CD4-positive, alpha-beta memory T cell (primary cell): ENCODE results near the gene BMP5. TPM values are rescaled to one million over a fixed set of nuclear protein-coding genes. Genes with fewer than 3 reads are reported as not detected.

Experiments used
- CTCF ChIA-PET: fragments of 350-600 bp; sonication (Branson Sonifier 250); formaldehyde crosslinking; loops from one replicate; lab custom pipeline; 2021; ENCODE audit warnings: inconsistent platforms; ENCODE audit not compliant: partially characterized antibody; lab: Charles Lee
- POLR2A ChIA-PET: fragments of 350-600 bp; sonication (Branson Sonifier 250); formaldehyde crosslinking; loops from one replicate; lab custom pipeline; 2021; ENCODE audit not compliant: partially characterized antibody; lab: Charles Lee
- DNase-seq, 5 donors: peaks; one replicate each; pipeline versions ENCODE4 v3.0.0 to v3.0.0-alpha.2; 2020 to 2022; ENCODE audit warnings: mixed read lengths in 1 of 5
- H3K27ac ChIP-seq: one replicate; pipeline ENCODE4 v1.7.0; 2013; ENCODE audit warnings: low read depth, low read length
- H3K27me3 ChIP-seq: 2 replicates; pipeline ENCODE4 v1.7.0; 2013; ENCODE audit warnings: mild to moderate bottlenecking, low read length, moderate library complexity; ENCODE audit not compliant: insufficient read depth
- H3K36me3 ChIP-seq: 2 replicates; pipeline ENCODE4 v1.7.0; 2013; ENCODE audit warnings: mild to moderate bottlenecking, low read length, moderate library complexity; ENCODE audit not compliant: insufficient read depth
- H3K4me1 ChIP-seq: 2 replicates; pipeline ENCODE4 v1.7.0; 2013; ENCODE audit warnings: mild to moderate bottlenecking, low read length, moderate library complexity; ENCODE audit not compliant: insufficient read depth
- H3K4me3 ChIP-seq, 2 donors: one replicate each; pipeline ENCODE4 v1.7.0; 2013; ENCODE audit warnings: low read length in 2 of 2, mild to moderate bottlenecking in 1 of 2
- H3K9me3 ChIP-seq, 2 donors: one replicate each; pipeline ENCODE4 v1.7.0; 2013; ENCODE audit warnings: low read length in 2 of 2, control low read depth in 1 of 2; ENCODE audit not compliant: control insufficient read depth in 1 of 2
- H3K27ac Mint-ChIP-seq, 7 donors: one replicate each; pipeline ENCODE4 v1.8.0; 2020 to 2021; ENCODE audit warnings: mixed read lengths in 7 of 7, mild to moderate bottlenecking in 6 of 7, inconsistent platforms in 3 of 7, moderate library complexity in 3 of 7
- H3K27me3 Mint-ChIP-seq, 2 donors: one replicate each; pipeline ENCODE4 v1.8.0; 2020 to 2021; ENCODE audit warnings: mixed read lengths in 2 of 2
- H3K36me3 Mint-ChIP-seq, 2 donors: one replicate each; pipeline ENCODE4 v1.8.0; 2020 to 2021; ENCODE audit warnings: mixed read lengths in 2 of 2, inconsistent platforms in 1 of 2, mild to moderate bottlenecking in 1 of 2
- H3K4me1 Mint-ChIP-seq, 4 donors: one replicate each; pipeline ENCODE4 v1.8.0; 2020 to 2021; ENCODE audit warnings: mixed read lengths in 4 of 4, mild to moderate bottlenecking in 1 of 4
- H3K4me3 Mint-ChIP-seq, 8 donors: one replicate each; pipeline ENCODE4 v1.8.0; 2020 to 2021; ENCODE audit warnings: mixed read lengths in 8 of 8, mild to moderate bottlenecking in 7 of 8, moderate library complexity in 6 of 8, inconsistent platforms in 3 of 8
- H3K9me3 Mint-ChIP-seq, 8 donors: one replicate each; pipeline ENCODE4 v1.8.0; 2020 to 2021; ENCODE audit warnings: mixed read lengths in 8 of 8, mild to moderate bottlenecking in 5 of 8, inconsistent platforms in 3 of 8, moderate library complexity in 1 of 8
- intact Hi-C: fragments of 100-400 bp; cut with micrococcal nuclease; formaldehyde crosslinking; loops from one replicate; pipeline ENCODE4 v1.15.1; 2023
- polyA plus RNA-seq, 2 donors: library from polyadenylated mRNA; unstranded; fragments of 300-500 nt; fragmentation: Illumina TruSeq; gene quantifications; one replicate each; pipeline ENCODE4 v1.2.3, GENCODE V29; 2021
- total RNA-seq, 2 experiments: library from RNA; stranded (reverse); gene quantifications; one replicate each; pipeline ENCODE4 v1.2.3, GENCODE V29; 2021

BMP5 gene
- total and polyA plus RNA-seq, 4 experiments from 2014 or later: not detected

GRCh38 chr6:55870181-55870813, 5.1 kb downstream of the BMP5 start:
- CTCF ChIA-PET: no interaction called here

GRCh38 chr6:55869674-55870073, 5.7 kb downstream of the BMP5 start:
- no peak overlapping the region for H3K4me3 ChIP-seq
- Mint-ChIP-seq H3K4me1 (no peaks in the 10 kb centered on the region), H3K27me3 (no peaks in the 10 kb centered on the region), H3K27ac (no peak overlapping the region), H3K9me3 (peaks cover 0 to 15% (median 3%) of the 10 kb centered on the region in 8 donors), H3K4me3 (no peak overlapping the region), H3K36me3 (no peaks in the 10 kb centered on the region)
- POLR2A ChIA-PET: no interaction called here
- intact Hi-C loops: no loop called here
- no peak for DNase-seq
- no peak overlapping the region for H3K27ac ChIP-seq
- no peaks in the 10 kb centered on the region for H3K9me3 ChIP-seq
- no peaks in the 10 kb centered on the region for H3K36me3 ChIP-seq
- H3K4me1 ChIP-seq: no peaks in the 10 kb centered on the region
- CTCF ChIA-PET: no interaction called here
- no peaks in the 10 kb centered on the region for H3K27me3 ChIP-seq

More at GRCh38 chr6:55870181-55870813, 5.1 kb downstream of the BMP5 start:
- no peaks in the 10 kb centered on the region for H3K4me1 ChIP-seq
- Mint-ChIP-seq H3K4me1 (no peaks in the 10 kb centered on the region), H3K9me3 (peaks cover 0 to 15% (median 5%) of the 10 kb centered on the region in 8 donors), H3K4me3 (no peak overlapping the region), H3K36me3 (no peaks in the 10 kb centered on the region), H3K27ac (no peak overlapping the region), H3K27me3 (no peaks in the 10 kb centered on the region)
- no peaks in the 10 kb centered on the region for H3K9me3 ChIP-seq
- no peak overlapping the region for H3K27ac ChIP-seq
- intact Hi-C loops: no loop called here
- H3K36me3 ChIP-seq: no peaks in the 10 kb centered on the region
- no peak overlapping the region for H3K4me3 ChIP-seq
- DNase-seq: no peak
- H3K27me3 ChIP-seq: no peaks in the 10 kb centered on the region
- POLR2A ChIA-PET: no interaction called here

- CTCF ChIA-PET: no interaction called here
- intact Hi-C loops: no loop called here
- no peak overlapping the region for H3K4me3 ChIP-seq
- H3K27me3 ChIP-seq: no peaks in the 10 kb centered on the region
- Mint-ChIP-seq H3K27ac (no peak overlapping the region), H3K4me1 (no peaks in the 10 kb centered on the region), H3K27me3 (no peaks in the 10 kb centered on the region), H3K4me3 (peak overlapping the region in 1 of 8 donors; percentile 6), H3K36me3 (no peaks in the 10 kb centered on the region), H3K9me3 (peaks cover 0 to 15% (median 5%) of the 10 kb centered on the region in 8 donors)
- POLR2A ChIA-PET: no interaction called here
- H3K9me3 ChIP-seq: no peaks in the 10 kb centered on the region
- DNase-seq: no peak
- H3K27ac ChIP-seq: no peak overlapping the region
- no peaks in the 10 kb centered on the region for H3K4me1 ChIP-seq
- H3K36me3 ChIP-seq: no peaks in the 10 kb centered on the region
These were observed 6.5 kb downstream of the BMP5 start for GRCh38 chr6:55868771-55869479.

GRCh38 chr6:55868176-55868575, 7.2 kb downstream of the BMP5 start:
- Histone ChIP-seq H3K4me1 (no peaks in the 10 kb centered on the region), H3K36me3 (no peaks in the 10 kb centered on the region), H3K27me3 (no peaks in the 10 kb centered on the region), H3K4me3 (no peak overlapping the region), H3K9me3 (no peaks in the 10 kb centered on the region), H3K27ac (no peak overlapping the region)
- H3K9me3 Mint-ChIP-seq: peaks cover 0 to 15% (median 5%) of the 10 kb centered on the region in 8 donors
- ChIA-PET POLR2A (no interaction called here), CTCF (no interaction called here)
- no peaks in the 10 kb centered on the region for H3K27me3 Mint-ChIP-seq
- intact Hi-C loops: no loop called here
- H3K36me3 Mint-ChIP-seq: no peaks in the 10 kb centered on the region
- no peak overlapping the region for H3K27ac Mint-ChIP-seq
- no peaks in the 10 kb centered on the region for H3K4me1 Mint-ChIP-seq
- DNase-seq: no peak
- H3K4me3 Mint-ChIP-seq: no peak overlapping the region

GRCh38 chr6:55866128-55866527, 9.3 kb downstream of the BMP5 start:
- no peak overlapping the region for H3K27ac ChIP-seq
- no peaks in the 10 kb centered on the region for H3K27me3 Mint-ChIP-seq
- peaks cover 0 to 15% (median 6%) of the 10 kb centered on the region in 8 donors for H3K9me3 Mint-ChIP-seq
- no peaks in the 10 kb centered on the region for H3K27me3 ChIP-seq
- CTCF ChIA-PET: no interaction called here
- H3K9me3 ChIP-seq: no peaks in the 10 kb centered on the region
- intact Hi-C loops: no loop called here
- no peak overlapping the region for H3K4me3 Mint-ChIP-seq
- H3K36me3 Mint-ChIP-seq: no peaks in the 10 kb centered on the region
- H3K4me1 ChIP-seq: no peaks in the 10 kb centered on the region
- H3K27ac Mint-ChIP-seq: no peak overlapping the region
- H3K4me1 Mint-ChIP-seq: no peaks in the 10 kb centered on the region
- no peak for DNase-seq
- no peaks in the 10 kb centered on the region for H3K36me3 ChIP-seq
- no peak overlapping the region for H3K4me3 ChIP-seq
- POLR2A ChIA-PET: no interaction called here

GRCh38 chr6:55853008-55854001, 22.1 kb downstream of the BMP5 start:
- H3K4me1 ChIP-seq: no peaks in the 10 kb centered on the region
- H3K27me3 Mint-ChIP-seq: no peaks in the 10 kb centered on the region
- H3K4me3 ChIP-seq: no peak overlapping the region
- no peak overlapping the region for H3K27ac ChIP-seq
- intact Hi-C loops: no loop called here
- H3K36me3 ChIP-seq: no peaks in the 10 kb centered on the region
- peaks cover 0 to 4% (median 0%) of the 10 kb centered on the region in 8 donors for H3K9me3 Mint-ChIP-seq
- no peak overlapping the region for H3K27ac Mint-ChIP-seq
- H3K4me1 Mint-ChIP-seq: no peaks in the 10 kb centered on the region
- CTCF ChIA-PET: no interaction called here
- no peaks in the 10 kb centered on the region for H3K9me3 ChIP-seq
- no peaks in the 10 kb centered on the region for H3K36me3 Mint-ChIP-seq
- H3K27me3 ChIP-seq: no peaks in the 10 kb centered on the region
- H3K4me3 Mint-ChIP-seq: no peak overlapping the region
- DNase-seq: no peak
- POLR2A ChIA-PET: no interaction called here

GRCh38 chr6:55841341-55841740, 34.0 kb downstream of the BMP5 start:
- no peaks in the 10 kb centered on the region for H3K4me1 Mint-ChIP-seq
- Histone ChIP-seq H3K27me3 (no peaks in the 10 kb centered on the region), H3K9me3 (no peaks in the 10 kb centered on the region), H3K27ac (no peak overlapping the region), H3K4me3 (no peak overlapping the region), H3K36me3 (no peaks in the 10 kb centered on the region), H3K4me1 (no peaks in the 10 kb centered on the region)
- POLR2A ChIA-PET: no interaction called here
- peaks cover 2 to 22% (median 4%) of the 10 kb centered on the region in 8 donors for H3K9me3 Mint-ChIP-seq
- no peaks in the 10 kb centered on the region for H3K27me3 Mint-ChIP-seq
- no peak overlapping the region for H3K27ac Mint-ChIP-seq
- no peaks in the 10 kb centered on the region for H3K36me3 Mint-ChIP-seq
- no peak overlapping the region for H3K4me3 Mint-ChIP-seq
- intact Hi-C loops: no loop called here
- CTCF ChIA-PET: no interaction called here
- no peak for DNase-seq
